GM18951 (cell line): ENCODE measurements around the gene CAMK1D.

ENCODE experiments used
- POLR2A ChIP-seq: IDR thresholded peaks from 4 replicates; pipeline ENCODE4 v1.6.1; 2011; ENCODE audit warnings: mild to moderate bottlenecking; ENCODE audit not compliant: insufficient read length, insufficient read depth; ENCODE audit errors: extremely low read depth
- in situ Hi-C: fragments of 300-500 bp; cut with MboI; formaldehyde crosslinking; loops from one replicate; pipeline ENCODE4 v1.12.0; 2022; ENCODE audit warnings: low sequenced_read_pairs, mixed read lengths, inconsistent platforms; ENCODE audit not compliant: unreplicated experiment

CAMK1D gene

GRCh38 chr10:12408472-12408871 is 59.1 kb downstream of the CAMK1D start:
- in situ Hi-C loops = no loop called here
- TF ChIP-seq POLR2A = no peak

- in situ Hi-C loops = no loop called here
- TF ChIP-seq POLR2A = no peak
Measured at GRCh38 chr10:12409161-12409560, 59.8 kb downstream of the CAMK1D start.

DNA sequence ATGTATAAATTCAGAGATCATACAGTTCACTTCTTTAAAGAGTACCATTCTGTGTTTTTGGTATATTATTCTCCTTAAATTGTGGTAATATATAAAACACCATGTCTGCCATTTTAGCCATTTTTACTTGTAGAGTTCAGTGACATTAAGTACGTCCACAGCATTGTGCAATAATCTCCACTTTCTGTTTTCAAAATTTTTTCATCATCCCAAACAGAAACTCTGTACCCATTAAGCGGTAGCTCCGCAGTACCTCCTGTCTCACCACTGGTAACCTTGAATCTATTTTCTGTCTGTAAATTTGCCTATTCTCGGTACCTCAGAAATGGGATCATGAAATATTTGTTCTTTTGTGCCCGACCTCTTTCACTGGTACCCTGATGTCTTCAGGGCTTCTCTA is 60.3 kb downstream of the CAMK1D start:
- no peak for TF ChIP-seq POLR2A
- in situ Hi-C loops = no loop called here

DNA sequence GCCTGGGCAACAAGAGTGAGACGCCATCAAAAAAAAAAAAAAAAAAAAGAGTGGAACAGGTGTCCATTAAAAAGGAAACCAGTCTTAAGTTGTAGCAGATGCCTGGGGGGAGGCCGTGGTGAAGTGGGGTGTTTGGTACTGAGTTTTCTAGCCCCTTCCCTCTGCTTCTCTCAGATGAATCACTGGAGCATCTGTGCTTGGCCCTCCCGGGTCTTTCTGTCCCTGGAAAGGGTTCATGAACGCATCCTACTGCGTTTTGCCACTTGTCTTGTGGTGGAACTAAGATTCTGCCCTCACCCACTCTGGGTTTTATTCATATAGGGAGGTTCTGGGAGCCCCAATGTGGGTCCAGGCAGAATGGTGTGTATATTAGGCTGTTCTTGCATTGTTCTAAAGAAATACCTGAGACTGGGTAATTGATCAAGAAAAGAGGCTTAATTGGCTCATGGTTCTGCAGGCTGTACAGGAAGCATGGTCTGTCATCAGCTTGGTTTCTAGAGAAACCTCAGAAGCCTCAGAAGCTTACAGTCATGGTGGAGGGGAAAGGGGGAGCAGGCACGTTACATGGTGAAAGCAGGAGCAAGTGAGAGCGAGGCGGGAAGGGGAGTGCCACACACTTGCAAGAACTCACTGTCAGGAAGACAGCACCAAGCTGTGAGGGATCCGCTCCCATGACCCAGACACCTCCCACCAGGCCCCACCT is 63.5 kb downstream of the CAMK1D start:
- in situ Hi-C loops = no loop called here
- no peak for TF ChIP-seq POLR2A

GRCh38 chr10:12413369-12413711 is 64.0 kb downstream of the CAMK1D start:
- in situ Hi-C loops = no loop called here
- TF ChIP-seq POLR2A = no peak

GRCh38 chr10:12414278-12414989 is 65.1 kb downstream of the CAMK1D start:
- in situ Hi-C loops = no loop called here
- TF ChIP-seq POLR2A = no peak

DNA sequence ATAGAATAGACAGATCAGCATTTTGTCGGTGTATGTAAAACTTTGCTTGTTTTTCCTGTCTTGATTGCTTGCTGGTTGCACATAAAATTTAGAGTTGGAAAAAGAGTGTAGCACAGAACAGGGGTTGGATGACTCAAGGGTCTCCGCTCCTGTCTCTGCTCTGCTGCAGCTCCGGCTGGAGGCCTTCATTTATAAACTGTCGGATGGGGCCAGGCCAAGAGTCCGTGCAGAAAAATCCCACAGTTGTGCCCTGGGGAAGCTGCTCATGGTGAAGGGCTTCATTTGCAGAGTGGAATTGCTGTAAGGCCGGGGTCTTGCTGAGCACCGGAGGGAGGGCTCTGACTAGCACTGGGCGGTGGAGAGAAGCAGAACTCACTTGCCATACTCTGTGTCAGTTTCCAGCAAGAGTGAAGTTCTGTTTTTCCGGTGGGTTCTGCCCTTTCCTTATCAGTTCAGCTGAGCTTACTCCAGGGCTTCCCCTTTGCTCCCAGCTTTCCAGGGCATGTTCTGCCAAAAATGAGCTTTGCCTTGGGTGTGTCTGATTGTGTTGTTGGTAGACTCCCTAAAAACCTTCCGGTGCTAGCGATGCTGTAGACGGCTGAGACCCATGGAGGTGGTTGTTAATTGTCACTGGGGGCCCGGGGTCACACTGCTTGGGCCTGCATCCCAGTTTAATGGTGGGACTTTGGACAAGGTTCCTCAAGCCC is 67.2 kb downstream of the CAMK1D start:
- no peak for TF ChIP-seq POLR2A
- in situ Hi-C loops = no loop called here

GRCh38 chr10:12417331-12417730 is 68.0 kb downstream of the CAMK1D start:
- in situ Hi-C loops = no loop called here

GRCh38 chr10:12418000-12418399 is 68.7 kb downstream of the CAMK1D start:
- in situ Hi-C loops = no loop called here
- no peak for TF ChIP-seq POLR2A

More at GRCh38 chr10:12417331-12417730, 68.0 kb downstream of the CAMK1D start:
- no peak for TF ChIP-seq POLR2A

- in situ Hi-C loops = no loop called here
Measured at GRCh38 chr10:12418725-12419261, 69.4 kb downstream of the CAMK1D start.

GRCh38 chr10:12419262-12419847 is 70.0 kb downstream of the CAMK1D start:
- TF ChIP-seq POLR2A = no peak
- in situ Hi-C loops = no loop called here

More at GRCh38 chr10:12418725-12419261, 69.4 kb downstream of the CAMK1D start:
- TF ChIP-seq POLR2A = no peak

GRCh38 chr10:12420530-12421120 is 71.3 kb downstream of the CAMK1D start:
- in situ Hi-C loops = no loop called here
- no peak for TF ChIP-seq POLR2A

GRCh38 chr10:12422189-12422588 is 72.8 kb downstream of the CAMK1D start:
- no peak for TF ChIP-seq POLR2A
- in situ Hi-C loops = no loop called here
